Caco-2 (cell line): ENCODE results near the gene TRAM2. TPM values are rescaled to one million over a fixed set of nuclear protein-coding genes. Genes with fewer than 3 reads are reported as not detected.

Experiments
- BruUV-seq: library from RNA; stranded (reverse); fragments of 400-500 nt; replicated peaks from 2 replicates; lab custom pipeline; 2021; lab: Mats Ljungman, UMichigan
- CTCF ChIA-PET: fragments of 300-600 bp; sonication (Branson Sonifier 250); formaldehyde crosslinking; loops from one replicate; lab custom pipeline; 2022; ENCODE audit warnings: antibody characterized with exemption; lab: Charles Lee
- POLR2A ChIA-PET: fragments of 300-600 bp; sonication (Branson Sonifier 250); formaldehyde crosslinking; loops from one replicate; lab custom pipeline; 2022; ENCODE audit warnings: antibody characterized with exemption; lab: Charles Lee
- DNase-seq, 2 experiments: peaks; one replicate each; pipeline versions ENCODE4 v3.0.0 to v3.0.0-alpha.2; 2020 to 2022
- H3K27me3 ChIP-seq: replicated peaks from 2 replicates; pipeline ENCODE4 v1.6.0; 2011; ENCODE audit warnings: low read length; ENCODE audit not compliant: control insufficient read depth, insufficient read depth
- H3K36me3 ChIP-seq: 2 replicates; pipeline ENCODE4 v1.5.1; 2011; ENCODE audit warnings: low read length; ENCODE audit not compliant: control insufficient read depth, insufficient read depth
- H3K4me1 ChIP-seq: fragments of 250-450 bp; sonication (Bioruptor Pico); 2 replicates; pipeline ENCODE4 v1.5.1; 2020; ENCODE audit warnings: mild to moderate bottlenecking
- H3K4me3 ChIP-seq: 2 replicates; pipeline ENCODE4 v1.5.1; 2011; ENCODE audit warnings: low read depth, mild to moderate bottlenecking, control low read depth, low read length
- H3K9me3 ChIP-seq: fragments of 250-450 bp; sonication (Bioruptor Pico); 2 replicates; pipeline ENCODE4 v1.5.1; 2020; ENCODE audit warnings: mild to moderate bottlenecking, moderate library complexity
- H3K27ac Mint-ChIP-seq: one replicate; pipeline ENCODE4 v1.8.0; 2022; ENCODE audit warnings: mixed read lengths; ENCODE audit not compliant: unreplicated experiment
- H3K27me3 Mint-ChIP-seq: one replicate; pipeline ENCODE4 v1.8.0; 2022; ENCODE audit warnings: mixed read lengths; ENCODE audit not compliant: insufficient read depth, unreplicated experiment
- H3K36me3 Mint-ChIP-seq: one replicate; pipeline ENCODE4 v1.8.0; 2022; ENCODE audit warnings: mild to moderate bottlenecking, mixed read lengths; ENCODE audit not compliant: insufficient read depth, unreplicated experiment
- H3K4me1 Mint-ChIP-seq: one replicate; pipeline ENCODE4 v1.8.0; 2022; ENCODE audit warnings: low read depth, mixed read lengths; ENCODE audit not compliant: unreplicated experiment
- H3K4me3 Mint-ChIP-seq: one replicate; pipeline ENCODE4 v1.8.0; 2022; ENCODE audit warnings: mild to moderate bottlenecking, moderate library complexity, mixed read lengths; ENCODE audit not compliant: unreplicated experiment
- H3K9me3 Mint-ChIP-seq: one replicate; pipeline ENCODE4 v1.8.0; 2022; ENCODE audit warnings: mixed read lengths; ENCODE audit not compliant: unreplicated experiment
- CTCF ChIP-seq, 2 experiments: fragments of 200-600 bp in 1 of 2; IDR thresholded peaks; 1 replicate in 1 of 2; 2 replicates in 1 of 2; pipeline versions ENCODE4 v1.5.1 to v1.8.0; 2011 to 2022; ENCODE audit warnings: antibody characterized with exemption in 1 of 2, control low read depth in 1 of 2, inconsistent platforms in 1 of 2, low read depth in 1 of 2, low read length in 1 of 2, mild to moderate bottlenecking in 1 of 2, moderate library complexity in 1 of 2; ENCODE audit not compliant: insufficient read depth in 1 of 2, severe bottlenecking in 1 of 2, unreplicated experiment in 1 of 2
- intact Hi-C: fragments of 100-400 bp; cut with micrococcal nuclease; formaldehyde crosslinking; loops from one replicate; pipeline ENCODE4 v1.10.0; 2022; ENCODE audit not compliant: unreplicated experiment
- total RNA-seq: library from RNA; stranded (reverse); gene quantifications from 2 replicates; pipeline ENCODE4 v1.2.3, GENCODE V29; 2022

The TRAM2 gene
- total RNA-seq, 1 experiment from 2014 or later: 71.6 TPM

- no TSS peak for BruUV-seq
- ChIA-PET POLR2A (no interaction called here), CTCF (interaction anchor here (0.6 to 0.9 kb wide), 2 partner anchors 210 to 505 kb away, joined by 3 read pairs; no protein-coding TSS in a partner anchor)
- Histone ChIP-seq H3K36me3 (no peaks in the 10 kb centered on the region), H3K4me3 (no peak overlapping the region), H3K27me3 (no peaks in the 10 kb centered on the region), H3K4me1 (no peaks in the 10 kb centered on the region), H3K9me3 (no peaks in the 10 kb centered on the region)
- Mint-ChIP-seq H3K4me1 (no peaks in the 10 kb centered on the region), H3K4me3 (no peak overlapping the region), H3K9me3 (no peaks in the 10 kb centered on the region), H3K27ac (no peak overlapping the region), H3K27me3 (no peaks in the 10 kb centered on the region), H3K36me3 (peaks cover 22% of the 10 kb centered on the region)
- DNase-seq: no peak
- intact Hi-C loops: loop anchor here (2.0 to 5.0 kb wide), 4 partner anchors 78 to 168 kb away; no protein-coding TSS in a partner anchor
- no peak for TF ChIP-seq CTCF (IDR thresholded peaks at IDR 0.05; ENCODE audit: insufficient read depth in 1 of 2, low read depth in 1 of 2, low read length in 1 of 2, severe bottlenecking in 1 of 2, unreplicated experiment in 1 of 2)
Observed at GRCh38 chr6:52494298-52495072, 82.4 kb downstream of the TRAM2 start.

GRCh38 chr6:52493669-52494068, 83.2 kb downstream of the TRAM2 start:
- Mint-ChIP-seq H3K4me3 (no peak overlapping the region), H3K4me1 (no peaks in the 10 kb centered on the region), H3K36me3 (peaks cover 15% of the 10 kb centered on the region), H3K9me3 (no peaks in the 10 kb centered on the region), H3K27ac (no peak overlapping the region), H3K27me3 (no peaks in the 10 kb centered on the region)
- Histone ChIP-seq H3K4me3 (no peak overlapping the region), H3K27me3 (no peaks in the 10 kb centered on the region), H3K9me3 (no peaks in the 10 kb centered on the region), H3K36me3 (no peaks in the 10 kb centered on the region), H3K4me1 (no peaks in the 10 kb centered on the region)
- BruUV-seq: no TSS peak
- intact Hi-C loops: loop anchor here (2.0 kb wide), 1 partner anchor 77 kb away; no protein-coding TSS in a partner anchor
- ChIA-PET CTCF (interaction anchor here (0.9 kb wide), 1 partner anchor 209 kb away, joined by 3 read pairs; no protein-coding TSS in a partner anchor), POLR2A (no interaction called here)
- no peak for DNase-seq
- no peak for TF ChIP-seq CTCF (IDR thresholded peaks at IDR 0.05; ENCODE audit: insufficient read depth in 1 of 2, low read depth in 1 of 2, low read length in 1 of 2, severe bottlenecking in 1 of 2, unreplicated experiment in 1 of 2)

GRCh38 chr6:52491203-52492069, 85.4 kb downstream of the TRAM2 start:
- H3K27me3 Mint-ChIP-seq: no peaks in the 10 kb centered on the region
- intact Hi-C loops: no loop called here
- no peak overlapping the region for H3K27ac Mint-ChIP-seq
- DNase-seq: no peak
- no peaks in the 10 kb centered on the region for H3K4me1 Mint-ChIP-seq
- H3K9me3 Mint-ChIP-seq: no peaks in the 10 kb centered on the region
- no peak for TF ChIP-seq CTCF (IDR thresholded peaks at IDR 0.05; ENCODE audit: insufficient read depth in 1 of 2, low read depth in 1 of 2, low read length in 1 of 2, severe bottlenecking in 1 of 2, unreplicated experiment in 1 of 2)
- Histone ChIP-seq H3K4me3 (no peak overlapping the region), H3K36me3 (no peaks in the 10 kb centered on the region), H3K27me3 (no peaks in the 10 kb centered on the region), H3K9me3 (no peaks in the 10 kb centered on the region), H3K4me1 (no peaks in the 10 kb centered on the region)
- ChIA-PET CTCF (no interaction called here), POLR2A (no interaction called here)
- peaks cover 10% of the 10 kb centered on the region for H3K36me3 Mint-ChIP-seq
- no peak overlapping the region for H3K4me3 Mint-ChIP-seq
- no TSS peak for BruUV-seq
